Measurements from ENCODE around the gene FIBP.
A peak's percentile ranks its signal among the peaks of the same experiment; 100 is the strongest.

The FIBP gene

GRCh38 chr11:65854852-65855837 lies 33.1 kb downstream of the FIBP start:
- H3K27ac ChIP-seq, result no peak overlapping the region
- no peaks in the 10 kb centered on the region for H3K27me3 ChIP-seq
- no peak for TF ChIP-seq CTCF (IDR thresholded peaks at IDR 0.05)
- peaks cover 0 to 29% (median 21%) of the 10 kb centered on the region in 4 donors for H3K4me1 ChIP-seq
- DNase-seq, result peak in 1 of 2 donors; percentile 60
- intact Hi-C loops (cut with DNase I; ENCODE audit: low total_unique reads), result no loop called here
- no peak overlapping the region for H3K4me3 ChIP-seq
- peaks cover 48 to 62% (median 59%) of the 10 kb centered on the region in 3 donors for H3K36me3 ChIP-seq
- peaks cover 0 to 4% (median 0%) of the 10 kb centered on the region in 3 donors for H3K9me3 ChIP-seq

- Histone ChIP-seq H3K4me1 (peaks cover 0 to 29% (median 21%) of the 10 kb centered on the region in 4 donors), H3K27ac (no peak overlapping the region), H3K9me3 (peaks cover 0 to 4% (median 0%) of the 10 kb centered on the region in 3 donors), H3K36me3 (peaks cover 48 to 62% (median 59%) of the 10 kb centered on the region in 3 donors), H3K4me3 (no peak overlapping the region), H3K27me3 (no peaks in the 10 kb centered on the region)
- TF ChIP-seq CTCF (IDR thresholded peaks at IDR 0.05), result no peak
- peak in 1 of 2 donors; percentile 57 for DNase-seq
- intact Hi-C loops (cut with DNase I; ENCODE audit: low total_unique reads), result no loop called here
These were observed 34.1 kb downstream of the FIBP start for GRCh38 chr11:65854161-65854592.

- H3K27me3 ChIP-seq, result no peaks in the 10 kb centered on the region
- no peak overlapping the region for H3K27ac ChIP-seq
- H3K4me1 ChIP-seq, result peaks cover 0 to 29% (median 21%) of the 10 kb centered on the region in 4 donors
- intact Hi-C loops (cut with DNase I; ENCODE audit: low total_unique reads), result no loop called here
- H3K36me3 ChIP-seq, result peaks cover 48 to 62% (median 59%) of the 10 kb centered on the region in 3 donors
- DNase-seq, result peak in 1 of 2 donors; percentile 49
- H3K4me3 ChIP-seq, result no peak overlapping the region
- TF ChIP-seq CTCF (IDR thresholded peaks at IDR 0.05), result no peak
- peaks cover 0 to 4% (median 0%) of the 10 kb centered on the region in 3 donors for H3K9me3 ChIP-seq
These were observed 34.9 kb downstream of the FIBP start for GRCh38 chr11:65853246-65853979.

GRCh38 chr11:65852508-65853245 lies 35.6 kb downstream of the FIBP start:
- DNase-seq, result peak in 1 of 2 donors; percentile 64
- H3K27ac ChIP-seq, result no peak overlapping the region
- TF ChIP-seq CTCF (IDR thresholded peaks at IDR 0.05), result no peak
- H3K4me1 ChIP-seq, result peaks cover 0 to 29% (median 21%) of the 10 kb centered on the region in 4 donors
- peaks cover 0 to 4% (median 0%) of the 10 kb centered on the region in 3 donors for H3K9me3 ChIP-seq
- no peaks in the 10 kb centered on the region for H3K27me3 ChIP-seq
- intact Hi-C loops (cut with DNase I; ENCODE audit: low total_unique reads), result no loop called here
- H3K4me3 ChIP-seq, result no peak overlapping the region
- H3K36me3 ChIP-seq, result peaks cover 48 to 62% (median 59%) of the 10 kb centered on the region in 3 donors
